ENCODE measurements around the gene SCFD1. TPM values are rescaled to one million over a fixed set of nuclear protein-coding genes. Genes with fewer than 3 reads are reported as not detected.
"Not testable (repeated sequence)": the region's sequence is repeated elsewhere in the genome, so short reads cannot be mapped to it uniquely, and the experiment has no call there.

SCFD1 gene
- 61.4 and 63.3 TPM in 2 replicates for total RNA-seq (2014; rRNA removed)
- polyA plus RNA-seq (2012) = 39.1 TPM

GRCh38 chr14:30621940-30622830, at the start of gene SCFD1:
SCFD1 (plus strand) TSS chr14:30622319; CDS start chr14:30622339, 20 bp downstream.
- peak; percentile 83 for DNase-seq (ENCODE audit: low read depth)

GRCh38 chr14:30572771-30573170, 49.3 kb upstream of the SCFD1 start:
- DNase-seq (ENCODE audit: low read depth) = no peak

GRCh38 chr14:30573226-30573814, 48.8 kb upstream of the SCFD1 start:
- DNase-seq (ENCODE audit: low read depth) = peak; percentile 78

- no peak for DNase-seq (ENCODE audit: low read depth)
These were observed 48.2 kb upstream of the SCFD1 start for GRCh38 chr14:30573966-30574365.

GRCh38 chr14:30574777-30575176, 47.3 kb upstream of the SCFD1 start:
- DNase-seq (ENCODE audit: low read depth) = not testable (repeated sequence)

GRCh38 chr14:30576333-30576732, 45.8 kb upstream of the SCFD1 start:
- not testable (repeated sequence) for DNase-seq (ENCODE audit: low read depth)

- DNase-seq (ENCODE audit: low read depth) = no peak
These were observed 41.4 kb upstream of the SCFD1 start for GRCh38 chr14:30580616-30581282.

GRCh38 chr14:30581283-30581625, 40.9 kb upstream of the SCFD1 start:
- DNase-seq (ENCODE audit: low read depth) = no peak

- DNase-seq (ENCODE audit: low read depth) = no peak
These were observed 39.7 kb upstream of the SCFD1 start for GRCh38 chr14:30582376-30582775.

- DNase-seq (ENCODE audit: low read depth) = no peak
These were observed 38.0 kb upstream of the SCFD1 start for GRCh38 chr14:30584058-30584630.

GRCh38 chr14:30585204-30585603, 36.9 kb upstream of the SCFD1 start:
- no peak for DNase-seq (ENCODE audit: low read depth)

GRCh38 chr14:30587141-30587540, 35.0 kb upstream of the SCFD1 start:
- no peak for DNase-seq (ENCODE audit: low read depth)

- no peak for DNase-seq (ENCODE audit: low read depth)
These were observed 33.2 kb upstream of the SCFD1 start for GRCh38 chr14:30588873-30589272.

GRCh38 chr14:30596935-30597334, 25.2 kb upstream of the SCFD1 start:
- DNase-seq (ENCODE audit: low read depth) = no peak

- no peak for DNase-seq (ENCODE audit: low read depth)
These were observed 24.6 kb upstream of the SCFD1 start for GRCh38 chr14:30597504-30597903.

- DNase-seq (ENCODE audit: low read depth) = no peak
These were observed 20.9 kb upstream of the SCFD1 start for GRCh38 chr14:30600922-30601918.

GRCh38 chr14:30603402-30603801, 18.7 kb upstream of the SCFD1 start:
- DNase-seq (ENCODE audit: low read depth) = no peak

- not testable (repeated sequence) for DNase-seq (ENCODE audit: low read depth)
These were observed 17.4 kb upstream of the SCFD1 start for GRCh38 chr14:30604696-30605095.

GRCh38 chr14:30607156-30607780, 14.9 kb upstream of the SCFD1 start:
- peak; percentile 64 for DNase-seq (ENCODE audit: low read depth)

- peak; percentile 67 for DNase-seq (ENCODE audit: low read depth)
These were observed 13.5 kb upstream of the SCFD1 start for GRCh38 chr14:30608533-30609006.
